ENCODE data around the gene SLC30A2. TPM values are rescaled to one million over a fixed set of nuclear protein-coding genes. Genes with fewer than 3 reads are reported as not detected.

Gene SLC30A2
- total RNA-seq, 1 experiment from 2014 or later = 0.07 TPM

GRCh38 chr1:26020330-26020768 lies 25.6 kb downstream of the SLC30A2 start:
- Histone ChIP-seq H3K4me1 (ENCODE audit: insufficient read depth, low read length) (no peaks in the 10 kb centered on the region), H3F3A (ENCODE audit: low read length, unreplicated experiment) (no peaks in the 10 kb centered on the region), H2AFZ (ENCODE audit: low read length) (no peak overlapping the region), H4K20me1 (ENCODE audit: low read length) (no peaks in the 10 kb centered on the region), H3K27me3 (ENCODE audit: low read length) (no peaks in the 10 kb centered on the region), H3K4me3 (ENCODE audit: low read length) (no peak overlapping the region), H3K9me3 (ENCODE audit: low read length) (no peaks in the 10 kb centered on the region), H3K4me2 (ENCODE audit: low read length) (no peak overlapping the region), H3K9me2 (replicated peaks; ENCODE audit: low read length) (no peaks in the 10 kb centered on the region), H3K9ac (ENCODE audit: low read length) (no peak overlapping the region), H3K27ac (ENCODE audit: low read length) (no peak overlapping the region), H3K36me3 (ENCODE audit: low read depth, low read length) (no peaks in the 10 kb centered on the region), H3K79me2 (ENCODE audit: low read length) (no peaks in the 10 kb centered on the region)
- intact Hi-C loops (cut with micrococcal nuclease) = no loop called here
- TF ChIP-seq EZH2 (IDR thresholded peaks at IDR 0.05; ENCODE audit: low read length, unreplicated experiment) = no peak
- TF ChIP-seq, protein P1, sequence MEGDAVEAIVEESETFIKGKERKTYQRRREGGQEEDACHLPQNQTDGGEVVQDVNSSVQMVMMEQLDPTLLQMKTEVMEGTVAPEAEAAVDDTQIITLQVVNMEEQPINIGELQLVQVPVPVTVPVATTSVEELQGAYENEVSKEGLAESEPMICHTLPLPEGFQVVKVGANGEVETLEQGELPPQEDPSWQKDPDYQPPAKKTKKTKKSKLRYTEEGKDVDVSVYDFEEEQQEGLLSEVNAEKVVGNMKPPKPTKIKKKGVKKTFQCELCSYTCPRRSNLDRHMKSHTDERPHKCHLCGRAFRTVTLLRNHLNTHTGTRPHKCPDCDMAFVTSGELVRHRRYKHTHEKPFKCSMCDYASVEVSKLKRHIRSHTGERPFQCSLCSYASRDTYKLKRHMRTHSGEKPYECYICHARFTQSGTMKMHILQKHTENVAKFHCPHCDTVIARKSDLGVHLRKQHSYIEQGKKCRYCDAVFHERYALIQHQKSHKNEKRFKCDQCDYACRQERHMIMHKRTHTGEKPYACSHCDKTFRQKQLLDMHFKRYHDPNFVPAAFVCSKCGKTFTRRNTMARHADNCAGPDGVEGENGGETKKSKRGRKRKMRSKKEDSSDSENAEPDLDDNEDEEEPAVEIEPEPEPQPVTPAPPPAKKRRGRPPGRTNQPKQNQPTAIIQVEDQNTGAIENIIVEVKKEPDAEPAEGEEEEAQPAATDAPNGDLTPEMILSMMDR (conservative IDR thresholded peaks at IDR 0.05; ENCODE audit: low read depth, low read length) = no peak
- TF ChIP-seq EZH2phosphoT487 (IDR thresholded peaks at IDR 0.05; ENCODE audit: borderline replicate concordance, low read length) = no peak
- POLR2A ChIA-PET (ENCODE audit: unreplicated experiment) = no interaction called here
- CTCF ChIA-PET = no interaction called here
- DNase-seq (no peak), ATAC-seq (no peak)
- BruUV-seq (replicated peaks) = no TSS peak

- H3K9ac ChIP-seq (ENCODE audit: low read length) = no peak overlapping the region
- intact Hi-C loops (cut with micrococcal nuclease) = no loop called here
- POLR2A ChIA-PET (ENCODE audit: unreplicated experiment) = no interaction called here
These were observed 26.1 kb downstream of the SLC30A2 start for GRCh38 chr1:26019641-26020315.

GRCh38 chr1:26017606-26018005 lies 28.3 kb downstream of the SLC30A2 start:
- no peak for TF ChIP-seq EZH2 (IDR thresholded peaks at IDR 0.05; ENCODE audit: low read length, unreplicated experiment)
- TF ChIP-seq, protein P1 (conservative IDR thresholded peaks at IDR 0.05; ENCODE audit: low read depth, low read length) = no peak
- TF ChIP-seq EZH2phosphoT487 (IDR thresholded peaks at IDR 0.05; ENCODE audit: borderline replicate concordance, low read length) = no peak
- POLR2A ChIA-PET (ENCODE audit: unreplicated experiment) = no interaction called here

More at GRCh38 chr1:26019641-26020315, 26.1 kb downstream of the SLC30A2 start:
- no peaks in the 10 kb centered on the region for H3F3A ChIP-seq (ENCODE audit: low read length, unreplicated experiment)
- H3K79me2 ChIP-seq (ENCODE audit: low read length) = no peaks in the 10 kb centered on the region
- H3K27me3 ChIP-seq (ENCODE audit: low read length) = no peaks in the 10 kb centered on the region
- no peaks in the 10 kb centered on the region for H3K9me3 ChIP-seq (ENCODE audit: low read length)
- H3K4me3 ChIP-seq (ENCODE audit: low read length) = no peak overlapping the region
- no peak for ATAC-seq
- no peak for TF ChIP-seq EZH2 (IDR thresholded peaks at IDR 0.05; ENCODE audit: low read length, unreplicated experiment)
- TF ChIP-seq EZH2phosphoT487 (IDR thresholded peaks at IDR 0.05; ENCODE audit: borderline replicate concordance, low read length) = no peak
- TF ChIP-seq, protein P1 (conservative IDR thresholded peaks at IDR 0.05; ENCODE audit: low read depth, low read length) = no peak
- no TSS peak for BruUV-seq (replicated peaks)
- CTCF ChIA-PET = no interaction called here
- H3K4me1 ChIP-seq (ENCODE audit: insufficient read depth, low read length) = no peaks in the 10 kb centered on the region
- H3K36me3 ChIP-seq (ENCODE audit: low read depth, low read length) = no peaks in the 10 kb centered on the region
- no peak overlapping the region for H3K27ac ChIP-seq (ENCODE audit: low read length)
- no peak overlapping the region for H3K4me2 ChIP-seq (ENCODE audit: low read length)
- DNase-seq = peak; percentile 8
- H2AFZ ChIP-seq (ENCODE audit: low read length) = no peak overlapping the region
- no peaks in the 10 kb centered on the region for H4K20me1 ChIP-seq (ENCODE audit: low read length)
- H3K9me2 ChIP-seq (replicated peaks; ENCODE audit: low read length) = no peaks in the 10 kb centered on the region

More at GRCh38 chr1:26017606-26018005, 28.3 kb downstream of the SLC30A2 start:
- no peak overlapping the region for H3K27ac ChIP-seq (ENCODE audit: low read length)
- no peak overlapping the region for H3K4me3 ChIP-seq (ENCODE audit: low read length)
- ATAC-seq (no peak), DNase-seq (no peak)
- H3K4me2 ChIP-seq (ENCODE audit: low read length) = no peak overlapping the region
- H3K9me2 ChIP-seq (replicated peaks; ENCODE audit: low read length) = no peaks in the 10 kb centered on the region
- H3K79me2 ChIP-seq (ENCODE audit: low read length) = no peaks in the 10 kb centered on the region
- no TSS peak for BruUV-seq (replicated peaks)
- H3K4me1 ChIP-seq (ENCODE audit: insufficient read depth, low read length) = no peaks in the 10 kb centered on the region
- H3F3A ChIP-seq (ENCODE audit: low read length, unreplicated experiment) = no peaks in the 10 kb centered on the region
- H3K9ac ChIP-seq (ENCODE audit: low read length) = no peak overlapping the region
- intact Hi-C loops (cut with micrococcal nuclease) = no loop called here
- no peaks in the 10 kb centered on the region for H3K9me3 ChIP-seq (ENCODE audit: low read length)
- H3K36me3 ChIP-seq (ENCODE audit: low read depth, low read length) = no peaks in the 10 kb centered on the region
- CTCF ChIA-PET = no interaction called here
- no peak overlapping the region for H2AFZ ChIP-seq (ENCODE audit: low read length)
- no peaks in the 10 kb centered on the region for H3K27me3 ChIP-seq (ENCODE audit: low read length)
- H4K20me1 ChIP-seq (ENCODE audit: low read length) = no peaks in the 10 kb centered on the region

All from PC-3 (cell line).